GM13976 (cell line): ENCODE results near the gene ISG20L2.

Experiments used
- DNase-seq: peaks from one replicate; pipeline ENCODE4 v3.0.0; 2012; ENCODE audit warnings: low spot score
- CTCF ChIP-seq: IDR thresholded peaks from 2 replicates; pipeline ENCODE4 v1.5.1; 2012; ENCODE audit warnings: borderline replicate concordance, mild to moderate bottlenecking; ENCODE audit not compliant: insufficient read depth; ENCODE audit errors: extremely low read depth, missing control alignments, control extremely low read depth
- in situ Hi-C: fragments of 300-500 bp; cut with MboI; formaldehyde crosslinking; loops from one replicate; pipeline ENCODE4 v1.12.0; 2022; ENCODE audit warnings: low sequenced_read_pairs, mixed read lengths, inconsistent platforms; ENCODE audit not compliant: unreplicated experiment

Gene ISG20L2

GRCh38 chr1:156740741-156741480, 12.3 kb upstream of the ISG20L2 start, which contains the start of gene MRPL24:
MRPL24 (minus strand) TSS chr1:156741088; CDS start chr1:156738704, 2,384 bp downstream.
- DNase-seq = peak; percentile 93
- in situ Hi-C loops = no loop called here
- TF ChIP-seq CTCF = no peak

- TF ChIP-seq CTCF = no peak
- DNase-seq = no peak
- in situ Hi-C loops = no loop called here
Measured at GRCh38 chr1:156740237-156740740, 11.7 kb upstream of the ISG20L2 start.

DNA sequence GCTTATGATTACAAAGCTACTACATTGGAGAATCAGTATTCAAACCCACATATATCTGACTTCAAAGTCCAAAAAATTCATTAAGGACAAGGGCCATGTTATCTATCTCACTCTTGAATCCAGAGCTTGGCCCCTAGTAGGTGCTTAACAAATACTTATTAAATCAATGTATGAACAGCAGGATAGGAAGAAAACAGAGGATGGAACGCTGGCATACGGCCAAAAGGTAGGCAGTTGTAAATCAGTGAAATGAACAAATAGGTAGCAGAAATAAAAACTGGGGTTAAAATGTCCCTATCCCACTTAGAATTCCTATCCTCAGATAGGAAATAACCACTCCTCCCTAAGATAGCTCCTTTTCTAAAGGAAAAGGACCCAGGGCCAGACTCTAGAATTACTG, 10.3 kb upstream of the ISG20L2 start:
- TF ChIP-seq CTCF = no peak
- no peak for DNase-seq
- in situ Hi-C loops = no loop called here

DNA sequence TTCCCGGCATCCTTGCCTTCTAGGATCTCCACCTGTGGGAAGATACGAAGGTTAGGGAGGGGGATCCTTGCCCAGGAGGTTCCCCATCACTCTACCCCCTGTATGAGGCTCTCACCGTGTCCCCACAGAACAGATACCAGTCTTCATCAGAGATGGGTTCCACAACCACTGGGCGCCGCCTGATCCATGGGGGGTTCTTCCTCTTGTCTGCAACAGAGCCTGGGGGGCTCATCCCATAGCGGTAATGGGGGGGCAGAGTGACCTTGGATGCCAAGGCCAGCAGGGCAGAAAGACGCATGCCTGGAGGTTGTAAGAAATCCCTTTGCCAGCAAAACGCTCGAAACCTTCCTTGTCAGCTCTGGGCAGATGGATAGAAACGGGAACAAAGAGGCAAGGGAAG, 9.8 kb upstream of the ISG20L2 start:
- in situ Hi-C loops = no loop called here
- no peak for DNase-seq
- no peak for TF ChIP-seq CTCF

DNA sequence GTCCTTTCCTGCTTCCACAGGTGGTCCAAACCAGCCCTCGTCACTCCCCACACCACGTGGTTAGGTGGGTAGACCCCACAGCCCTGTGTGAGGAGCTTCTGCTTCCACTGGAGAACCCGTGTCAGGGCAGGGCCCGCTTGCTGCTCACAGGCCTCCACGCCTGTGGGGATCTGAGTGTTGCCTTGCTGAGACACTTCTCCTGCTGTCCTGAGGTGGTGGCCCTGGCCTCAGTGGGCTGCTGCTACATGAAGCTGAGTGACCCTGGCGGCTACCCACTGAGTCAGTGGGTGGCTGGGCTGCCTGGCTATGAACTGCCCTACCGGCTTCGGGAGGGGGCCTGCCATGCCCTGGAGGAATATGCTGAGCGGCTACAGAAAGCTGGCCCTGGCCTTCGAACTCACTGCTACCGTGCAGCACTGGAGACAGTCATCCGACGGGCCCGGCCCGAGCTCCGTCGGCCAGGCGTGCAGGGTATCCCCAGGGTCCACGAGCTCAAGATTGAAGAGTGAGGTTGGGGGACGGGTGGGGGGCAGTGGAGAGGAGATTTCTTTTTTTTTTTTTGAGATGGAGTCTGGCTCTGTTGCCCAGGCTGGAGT, 5.5 kb upstream of the ISG20L2 start:
- DNase-seq = no peak
- TF ChIP-seq CTCF = no peak
- in situ Hi-C loops = no loop called here

DNA sequence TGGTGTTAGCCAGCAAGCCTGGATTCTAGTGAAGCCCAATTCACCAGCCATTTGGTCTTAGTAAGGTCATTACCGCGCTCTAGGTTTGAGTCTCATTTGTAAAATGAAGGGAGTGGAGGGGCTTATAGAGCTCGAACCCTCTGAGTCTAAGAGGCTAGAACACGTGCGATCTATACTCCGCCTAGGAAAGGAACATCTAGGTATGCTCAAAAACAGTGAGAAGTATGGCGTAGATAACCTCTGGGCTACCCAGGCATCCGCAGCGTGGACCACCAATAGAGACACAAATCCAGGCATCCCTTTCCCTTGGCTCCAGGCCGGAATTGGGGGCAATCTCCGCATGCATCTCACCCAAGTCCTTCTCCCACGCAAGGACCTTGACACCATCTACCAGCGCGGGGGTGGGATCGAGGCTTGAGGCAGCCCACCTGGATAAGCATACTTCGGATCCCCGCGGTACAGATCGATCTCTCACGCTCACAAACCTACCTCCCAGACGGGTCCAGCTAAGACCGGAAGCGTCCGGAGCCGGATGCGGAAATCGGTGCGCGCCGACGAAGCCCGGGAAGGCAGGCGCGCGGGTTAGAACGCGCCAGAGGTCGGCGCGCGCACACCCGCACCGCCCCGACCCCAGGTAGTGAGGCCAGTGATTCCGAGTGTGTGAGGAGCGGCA, 504 bp downstream of the ISG20L2 start, which contains the start of gene METTL25B:
METTL25B (plus strand) TSS at position 544 of the 673 bp plus-strand sequence. CDS start 636 bp downstream, outside the sequence.
- in situ Hi-C loops = no loop called here
- DNase-seq = peak; percentile 84
- TF ChIP-seq CTCF = no peak
